GM19438 (cell line): Measurements from ENCODE around the gene SELENOP.
"Not testable (repeated sequence)": the region's sequence is repeated elsewhere in the genome, so short reads cannot be mapped to it uniquely, and the experiment has no call there.

Source experiments
- ATAC-seq: cut with Tn5 transposase; IDR thresholded peaks from one replicate; pipeline ENCODE4 v1.9.1; 2021; ENCODE audit warnings: low read depth; ENCODE audit not compliant: unreplicated experiment

SELENOP gene

GRCh38 chr5:42826757-42827515 lies 15.2 kb upstream of the SELENOP start:
- ATAC-seq = no peak

- no peak for ATAC-seq
Observed at GRCh38 chr5:42825422-42826148, 13.9 kb upstream of the SELENOP start.

GRCh38 chr5:42824347-42824976 lies 12.8 kb upstream of the SELENOP start:
- no peak for ATAC-seq

DNA sequence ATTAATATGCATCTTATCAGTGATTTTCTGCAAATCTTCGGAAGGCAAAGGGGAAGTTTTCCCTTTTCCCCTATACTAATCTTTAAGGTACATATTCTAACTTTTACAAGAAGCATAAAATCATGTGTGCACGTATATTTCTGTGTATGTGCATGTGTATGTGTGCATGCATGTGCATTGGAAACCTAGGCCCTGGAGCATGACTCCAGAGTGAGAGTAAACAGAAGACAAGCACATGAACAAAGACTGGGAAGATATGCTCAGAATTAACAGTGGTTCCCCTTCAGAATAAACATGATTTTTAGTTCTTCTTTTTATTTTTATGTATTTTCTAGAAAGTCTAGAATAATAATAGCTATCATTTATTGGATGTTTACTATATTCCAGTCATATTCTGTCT lies 10.9 kb upstream of the SELENOP start:
- no peak for ATAC-seq

DNA sequence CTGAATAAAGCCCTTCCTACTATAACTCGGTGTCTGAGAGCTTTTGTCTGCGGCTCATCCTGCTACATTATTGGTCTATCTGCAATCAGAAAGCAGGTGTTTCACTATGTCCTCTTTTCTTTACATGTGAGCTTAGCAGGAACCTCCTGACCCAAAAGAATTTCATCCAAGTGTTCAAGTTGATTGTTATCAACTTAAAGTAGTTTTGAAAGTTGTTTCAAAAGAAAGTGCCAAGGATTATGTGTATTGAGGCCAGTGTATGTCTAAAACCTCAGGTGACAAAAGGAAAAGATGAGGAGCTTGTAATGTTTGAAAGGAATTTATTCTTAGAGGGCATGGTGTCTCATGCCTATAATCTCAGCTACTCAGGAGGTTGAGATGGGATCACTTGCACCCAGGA lies 8.1 kb upstream of the SELENOP start:
- ATAC-seq = no peak

DNA sequence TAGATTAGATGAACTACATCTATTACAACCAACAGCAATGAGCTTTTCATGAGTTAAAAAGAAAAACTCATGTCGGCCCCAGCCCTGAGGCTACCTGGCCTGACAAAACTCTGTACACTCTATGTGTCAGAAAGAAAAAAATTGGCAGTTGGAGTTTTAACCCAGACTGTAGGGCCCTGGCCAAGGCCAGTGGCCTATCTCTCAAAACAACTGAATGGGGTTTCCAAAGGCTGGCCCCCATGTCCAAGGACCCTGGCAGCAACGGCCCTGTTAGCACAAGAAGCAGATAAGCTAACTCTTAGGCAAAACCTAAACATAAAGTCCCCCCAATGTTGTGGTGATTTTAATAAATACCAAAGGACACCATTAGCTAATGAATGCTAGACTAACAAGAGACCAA lies 4.9 kb upstream of the SELENOP start:
- not testable (repeated sequence) for ATAC-seq

DNA sequence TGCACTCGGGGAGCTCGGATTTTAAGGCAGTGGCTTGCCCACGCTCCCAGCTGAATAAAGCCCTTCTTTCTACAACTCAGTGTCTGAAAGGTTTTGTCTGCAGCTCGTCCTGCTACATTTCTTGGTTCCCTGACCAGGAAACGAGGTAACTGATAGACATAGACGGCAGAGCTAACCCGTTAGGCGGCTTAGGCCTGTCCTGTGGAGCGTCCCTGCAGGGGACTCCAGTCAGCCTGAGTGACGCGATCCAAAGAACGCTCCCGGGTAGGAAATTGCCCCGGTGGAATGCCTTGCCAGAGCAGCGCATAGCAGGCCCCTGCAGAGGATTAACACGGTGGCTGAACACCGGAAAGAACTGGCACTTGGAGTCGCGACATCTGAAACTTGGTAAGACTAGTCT lies 1.8 kb upstream of the SELENOP start:
- ATAC-seq = no peak

DNA sequence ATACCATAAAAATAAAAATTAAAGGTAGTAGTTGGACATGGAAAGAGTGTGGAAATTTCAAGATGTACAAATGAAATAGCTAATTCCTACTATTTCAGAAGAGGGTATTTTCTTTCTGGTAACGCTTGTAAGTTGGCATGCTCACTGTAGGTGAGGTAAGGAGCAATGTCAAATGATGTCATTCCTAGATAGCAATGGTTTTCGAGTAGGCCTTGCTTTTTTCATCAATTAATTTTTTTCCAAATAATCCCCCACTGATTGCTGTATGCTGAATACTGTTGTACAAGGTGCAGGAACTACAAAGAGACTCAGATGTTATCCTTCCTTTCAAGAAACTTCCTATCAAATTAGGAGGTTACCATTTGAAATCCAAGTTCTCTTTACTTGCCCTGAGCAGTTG lies 928 bp upstream of the SELENOP start:
- no peak for ATAC-seq

DNA sequence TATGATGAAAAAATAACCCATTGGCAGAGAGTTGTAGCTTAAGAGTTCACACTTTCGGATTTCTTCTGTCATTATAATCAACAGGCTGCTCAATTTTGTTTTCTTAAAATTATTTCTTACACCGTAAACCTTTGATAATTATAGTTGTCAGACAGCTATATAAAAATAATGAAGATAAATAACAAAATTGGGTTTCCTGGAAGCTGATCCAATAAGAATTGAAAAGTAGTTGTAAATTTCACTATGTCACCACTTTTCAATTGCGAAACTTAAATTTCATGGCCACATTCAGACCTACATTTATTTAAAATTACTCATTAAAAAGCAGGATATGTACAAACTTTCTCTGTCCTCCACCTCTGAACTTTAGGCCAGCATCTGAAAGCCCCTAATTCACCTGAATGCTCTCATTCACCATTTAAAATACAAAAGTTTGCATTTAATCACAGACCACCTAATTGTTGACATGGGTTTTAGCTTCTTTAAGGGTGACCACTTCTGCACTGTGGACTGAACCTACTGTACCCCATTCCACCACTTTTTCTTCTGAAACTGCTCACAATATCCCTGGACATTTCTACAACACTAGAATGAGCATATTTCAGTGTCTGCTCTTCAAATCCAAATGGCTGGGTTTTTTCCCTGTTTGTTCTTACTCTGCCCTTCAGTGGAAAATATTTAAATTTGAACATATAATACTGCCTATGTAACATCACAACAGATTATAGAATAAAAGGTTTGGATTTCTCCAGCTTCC lies 680 bp downstream of the SELENOP start:
- ATAC-seq = no peak

- no peak for ATAC-seq
Observed at GRCh38 chr5:42808888-42809611, 2.6 kb downstream of the SELENOP start.

DNA sequence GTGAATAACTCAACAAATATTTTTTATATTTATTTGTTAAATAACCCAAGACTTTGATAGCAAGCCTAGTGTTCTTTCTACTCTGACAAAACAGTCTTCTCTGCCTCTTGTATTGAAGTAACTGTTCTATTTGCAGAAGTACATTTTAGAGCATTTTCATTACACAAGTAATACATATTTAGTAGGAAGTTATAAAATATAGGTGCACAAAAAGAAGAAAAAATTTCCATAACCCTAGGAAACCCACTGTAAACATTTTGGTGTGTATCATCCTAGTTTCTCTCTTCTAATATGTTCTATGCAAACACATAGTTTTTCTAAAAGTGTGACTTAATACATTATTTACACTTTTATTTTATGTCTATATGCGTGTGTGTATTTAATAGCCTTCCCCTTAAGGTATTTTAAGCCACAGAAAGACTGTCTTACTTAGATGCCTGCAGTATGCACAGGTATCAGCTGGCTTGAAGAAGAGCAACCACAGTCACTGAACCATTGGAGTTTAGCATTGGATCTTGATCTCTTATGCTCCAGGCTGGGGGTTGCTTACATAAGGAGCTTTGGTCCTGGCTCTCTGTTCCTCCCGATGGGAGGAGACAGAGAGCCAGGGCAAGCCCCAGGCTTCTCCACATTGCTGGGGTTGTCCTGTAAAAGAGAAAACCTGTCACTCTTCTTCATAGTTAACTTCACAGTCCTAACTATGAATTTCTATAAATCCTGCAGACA lies 3.8 kb downstream of the SELENOP start:
- no peak for ATAC-seq

GRCh38 chr5:42806701-42807262 lies 4.9 kb downstream of the SELENOP start:
- no peak for ATAC-seq

DNA sequence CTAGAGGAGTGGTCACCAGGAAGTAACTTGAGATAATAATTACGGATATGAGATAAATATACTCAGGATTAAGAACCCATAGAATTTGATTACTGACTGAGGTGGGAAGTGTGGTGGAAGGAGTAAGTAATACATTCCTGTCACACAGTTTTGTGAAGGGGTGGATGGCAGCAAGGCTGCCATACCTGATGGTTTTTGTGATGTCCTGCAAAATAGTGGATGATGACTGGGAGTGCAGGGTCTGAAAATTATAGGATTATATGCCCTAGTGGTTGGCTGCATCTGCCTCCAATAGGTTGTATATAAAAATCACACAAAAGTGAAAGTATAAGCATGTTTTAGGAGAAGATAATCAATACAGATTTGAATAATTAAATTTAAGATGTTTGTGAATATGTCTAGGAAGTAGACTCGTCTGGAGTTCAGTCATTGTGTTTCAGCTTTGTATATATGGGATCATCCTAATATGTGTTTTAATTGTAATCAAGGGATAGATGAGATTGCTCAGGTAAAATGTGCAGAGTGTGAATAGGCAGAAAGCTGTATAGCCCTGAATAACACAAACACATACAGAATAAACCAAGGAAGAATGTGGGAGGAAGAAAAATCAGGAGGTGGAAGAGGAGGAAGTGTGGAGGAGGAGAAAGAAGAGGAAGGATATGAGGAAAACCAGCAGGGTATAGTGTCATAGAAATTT lies 5.5 kb downstream of the SELENOP start:
- no peak for ATAC-seq

GRCh38 chr5:42804717-42805339 lies 6.9 kb downstream of the SELENOP start:
- no peak for ATAC-seq

- ATAC-seq = no peak
Observed at GRCh38 chr5:42801516-42802166, 10.1 kb downstream of the SELENOP start.

- ATAC-seq = no peak
Observed at GRCh38 chr5:42800748-42801330, 10.9 kb downstream of the SELENOP start.

DNA sequence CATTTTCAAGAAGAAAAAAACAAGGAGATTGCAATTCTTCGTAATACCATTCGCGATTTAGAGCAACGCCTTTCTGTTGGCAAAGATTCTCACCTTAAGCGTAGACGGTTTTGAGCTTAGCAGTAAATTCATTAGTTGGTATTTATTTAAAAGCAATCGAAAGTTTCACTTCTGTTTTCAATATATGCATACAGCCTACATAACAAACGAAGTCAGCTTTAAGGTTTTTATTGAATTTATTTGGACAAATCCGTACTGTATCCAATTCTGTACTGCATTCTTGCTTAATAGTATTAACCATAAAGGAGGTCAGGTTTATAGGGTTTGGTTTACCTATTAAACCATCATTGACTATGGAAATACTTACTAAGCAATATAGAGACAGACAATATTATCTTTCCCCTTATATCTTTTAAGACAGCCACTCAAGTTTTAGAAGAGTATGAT lies 12.0 kb downstream of the SELENOP start:
- no peak for ATAC-seq
